GM21367 (cell line): Measurements from ENCODE around the gene CDH13.

ENCODE experiments used
- ATAC-seq: cut with Tn5 transposase; IDR thresholded peaks from one replicate; pipeline ENCODE4 v1.9.1; 2021; ENCODE audit not compliant: unreplicated experiment

Gene CDH13

DNA sequence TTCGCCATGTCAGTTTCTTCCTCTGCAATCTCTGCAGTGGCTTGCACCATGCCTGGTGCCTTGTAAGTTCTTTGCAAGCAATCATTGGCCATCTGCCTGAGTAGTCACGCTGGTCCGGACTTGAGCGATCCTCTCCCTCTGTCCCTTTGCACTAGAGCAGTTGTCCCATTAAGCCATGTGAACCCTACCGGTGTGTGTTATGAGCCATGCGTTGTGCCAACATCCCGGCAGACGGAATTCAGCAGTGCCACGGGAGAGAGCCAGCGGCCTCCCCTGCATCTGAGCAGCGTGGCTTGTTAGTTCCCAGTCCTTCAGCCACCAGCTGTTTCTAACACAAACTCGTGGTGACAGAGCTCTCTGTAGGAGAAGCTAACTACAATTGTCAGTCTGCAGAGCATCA is 905.9 kb downstream of the CDH13 start:
- ATAC-seq: no peak

- no peak for ATAC-seq
These were observed 906.4 kb downstream of the CDH13 start for GRCh38 chr16:83533193-83533592.

DNA sequence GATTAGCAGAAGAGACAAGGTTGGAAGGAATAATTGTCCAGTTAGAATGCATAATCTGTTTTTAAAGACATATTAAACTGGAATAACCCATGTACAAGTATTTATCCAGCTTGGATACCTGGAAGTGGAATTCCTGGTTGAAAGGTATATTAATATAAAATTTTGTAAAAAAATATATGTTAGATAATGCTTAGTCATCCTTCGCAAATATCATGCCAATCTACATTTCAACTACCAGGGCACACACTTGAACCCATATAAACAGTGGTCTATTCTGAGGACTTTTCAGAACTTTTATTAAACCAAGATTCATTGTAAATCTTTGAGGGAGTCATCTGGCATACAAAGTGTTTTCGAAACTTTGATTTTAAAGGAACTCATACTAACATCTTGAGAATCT is 911.9 kb downstream of the CDH13 start:
- no peak for ATAC-seq

DNA sequence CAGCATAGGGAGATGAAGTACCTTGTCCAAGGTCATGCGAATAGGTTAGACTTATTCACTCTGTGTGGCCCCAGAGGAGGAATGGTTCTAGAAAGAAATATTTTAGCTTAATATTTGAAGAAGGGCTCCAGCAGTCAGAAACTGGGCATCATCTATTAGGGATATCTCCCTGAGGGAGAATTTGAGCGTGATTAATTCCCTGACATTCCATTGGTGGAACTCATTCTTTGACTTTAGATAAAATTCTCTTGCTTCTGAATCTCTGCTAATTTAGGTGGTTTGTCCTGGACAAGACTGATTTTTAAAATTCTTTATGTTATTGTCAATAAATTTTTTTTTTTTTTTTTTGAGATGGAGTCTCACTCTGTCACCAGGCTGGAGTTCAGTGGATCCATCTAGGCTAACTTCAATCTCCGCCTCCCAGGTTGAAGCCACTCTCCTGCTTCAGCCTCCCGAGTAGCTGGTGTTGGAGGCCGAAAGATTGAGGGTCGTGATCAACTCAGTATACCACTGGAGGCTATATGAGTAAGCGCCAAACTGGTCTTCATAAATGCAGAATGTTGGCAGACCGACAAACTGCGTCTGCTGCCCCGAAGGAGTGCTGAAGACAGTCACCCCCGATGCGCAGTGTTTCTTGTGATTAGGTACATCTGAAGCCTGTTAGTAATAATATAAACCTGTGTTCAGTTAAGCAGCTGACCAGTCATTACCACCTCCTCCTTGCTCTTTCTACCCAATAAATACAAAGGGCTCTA is 913.1 kb downstream of the CDH13 start:
- no peak for ATAC-seq

- ATAC-seq: no peak
These were observed 914.5 kb downstream of the CDH13 start for GRCh38 chr16:83541231-83541630.

DNA sequence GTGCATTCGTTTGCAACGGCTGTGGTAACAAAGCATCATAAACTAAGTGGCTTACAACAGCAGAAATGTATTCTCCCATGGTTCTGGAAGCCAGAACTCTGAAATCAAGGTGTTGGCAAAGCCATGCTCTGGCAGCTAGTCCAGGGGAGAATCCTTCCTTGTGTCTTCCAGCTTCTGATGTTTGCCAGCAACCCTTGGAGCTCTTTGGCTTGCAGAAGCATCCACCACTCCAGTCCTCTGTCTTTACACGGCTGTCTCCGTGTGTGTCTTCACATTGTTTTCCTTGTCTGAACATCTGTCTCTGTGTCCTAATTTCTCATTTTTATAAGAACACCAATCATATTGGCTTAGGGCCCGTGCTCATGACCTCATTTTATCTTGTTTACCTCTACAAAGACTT is 915.7 kb downstream of the CDH13 start:
- ATAC-seq: no peak

DNA sequence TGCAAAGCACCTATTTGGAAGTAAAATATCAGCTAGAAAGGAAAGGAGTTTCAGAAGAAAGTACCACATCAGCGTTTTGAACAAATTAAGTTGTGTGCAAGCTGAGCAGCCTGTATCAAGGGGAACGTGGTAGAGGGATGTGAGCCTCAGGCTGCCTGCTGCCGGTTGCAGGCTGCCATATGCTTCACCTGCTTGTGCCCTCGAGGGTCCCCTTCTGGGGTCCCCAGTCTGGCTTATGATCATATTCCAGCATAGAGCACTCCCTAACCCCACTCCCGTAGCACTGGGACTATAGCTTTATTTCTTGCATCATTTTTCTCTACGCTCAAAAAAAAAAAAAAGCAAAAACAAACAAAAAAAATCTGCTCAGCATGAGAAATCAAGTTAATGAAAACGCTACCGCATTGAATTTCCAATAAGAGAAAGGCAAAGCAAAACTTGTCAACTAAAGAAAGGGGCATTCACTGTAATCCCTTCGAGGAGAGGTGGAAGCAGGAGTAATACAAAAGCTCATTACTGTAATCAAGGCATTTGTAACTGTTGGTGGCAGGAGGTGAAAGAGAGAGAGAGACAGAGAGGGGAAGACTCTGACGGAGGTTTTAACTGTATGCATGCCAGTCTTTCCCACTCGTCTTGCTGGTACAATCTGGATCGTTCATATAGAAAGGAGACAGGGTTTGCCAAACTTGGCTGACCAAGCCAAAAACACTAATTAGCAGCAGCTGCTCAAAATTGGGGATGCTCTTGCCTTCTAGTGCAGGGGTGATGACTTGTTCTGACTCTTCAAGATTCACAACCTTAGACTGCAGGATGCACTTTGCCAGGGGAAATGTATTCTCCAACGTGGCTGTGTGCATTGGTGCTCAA is 922.8 kb downstream of the CDH13 start:
- no peak for ATAC-seq

DNA sequence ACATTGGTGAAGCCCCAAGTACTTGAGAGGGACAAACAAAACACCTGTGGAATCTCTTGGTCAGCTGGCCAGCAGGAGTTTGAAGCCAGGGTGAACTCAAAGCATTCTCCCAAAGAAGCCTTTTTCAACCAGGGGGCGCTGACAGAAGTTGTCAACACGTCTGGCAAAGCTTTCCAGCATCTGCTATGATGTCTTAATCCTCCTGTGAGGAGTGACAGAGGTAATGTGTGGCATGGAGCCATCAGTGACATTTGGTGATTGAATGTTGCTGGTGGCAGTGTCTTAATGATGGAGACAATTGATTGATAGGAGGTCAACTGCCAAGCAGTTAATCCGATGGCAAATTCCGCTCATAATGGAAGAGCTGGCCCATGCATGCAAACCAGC is 923.4 kb downstream of the CDH13 start:
- ATAC-seq: no peak

- no peak for ATAC-seq
These were observed 925.5 kb downstream of the CDH13 start for GRCh38 chr16:83552228-83552627.

- ATAC-seq: no peak
These were observed 926.2 kb downstream of the CDH13 start for GRCh38 chr16:83552930-83553329.

- no peak for ATAC-seq
These were observed 927.3 kb downstream of the CDH13 start for GRCh38 chr16:83554096-83554495.

- ATAC-seq: no peak
These were observed 927.8 kb downstream of the CDH13 start for GRCh38 chr16:83554540-83554939.

DNA sequence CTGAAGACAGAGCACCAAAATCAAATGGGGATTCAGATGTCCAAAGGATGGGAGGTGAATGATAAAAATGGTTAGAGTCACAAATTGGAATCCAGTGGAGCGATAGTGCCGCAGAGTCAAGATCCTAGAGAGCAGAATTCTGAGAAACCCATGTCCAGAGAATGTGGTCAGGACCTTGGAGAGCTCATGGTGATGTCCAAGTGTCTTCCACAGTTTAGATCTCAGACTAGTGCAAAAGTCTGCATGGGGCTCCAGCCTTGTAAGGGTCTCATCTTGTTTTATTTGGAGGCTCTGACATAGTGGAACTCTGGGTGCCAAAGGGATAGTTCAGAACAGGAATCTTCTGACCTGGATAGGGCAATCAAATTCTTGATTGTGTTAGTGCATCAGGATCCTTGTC is 935.1 kb downstream of the CDH13 start:
- no peak for ATAC-seq

GRCh38 chr16:83568345-83568744 is 941.6 kb downstream of the CDH13 start:
- no peak for ATAC-seq

DNA sequence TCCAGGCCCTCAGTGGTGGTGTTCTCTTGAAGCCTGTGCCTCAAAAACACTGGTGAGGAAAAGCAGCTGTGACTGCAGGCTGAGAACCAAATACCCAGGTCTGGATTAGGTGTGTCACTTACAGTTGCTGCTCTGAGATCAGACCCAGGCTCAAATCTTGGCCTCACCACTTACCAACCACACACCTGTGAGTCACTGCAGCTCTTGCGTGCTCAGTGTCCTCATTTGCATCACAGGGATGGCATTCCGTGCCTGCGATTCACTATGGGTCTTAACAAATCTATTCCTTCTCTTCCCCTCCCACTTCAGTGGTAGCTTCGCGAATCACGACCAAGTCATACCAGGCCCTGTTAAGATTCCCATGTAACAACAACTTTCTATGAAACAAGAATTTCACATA is 947.6 kb downstream of the CDH13 start:
- no peak for ATAC-seq

DNA sequence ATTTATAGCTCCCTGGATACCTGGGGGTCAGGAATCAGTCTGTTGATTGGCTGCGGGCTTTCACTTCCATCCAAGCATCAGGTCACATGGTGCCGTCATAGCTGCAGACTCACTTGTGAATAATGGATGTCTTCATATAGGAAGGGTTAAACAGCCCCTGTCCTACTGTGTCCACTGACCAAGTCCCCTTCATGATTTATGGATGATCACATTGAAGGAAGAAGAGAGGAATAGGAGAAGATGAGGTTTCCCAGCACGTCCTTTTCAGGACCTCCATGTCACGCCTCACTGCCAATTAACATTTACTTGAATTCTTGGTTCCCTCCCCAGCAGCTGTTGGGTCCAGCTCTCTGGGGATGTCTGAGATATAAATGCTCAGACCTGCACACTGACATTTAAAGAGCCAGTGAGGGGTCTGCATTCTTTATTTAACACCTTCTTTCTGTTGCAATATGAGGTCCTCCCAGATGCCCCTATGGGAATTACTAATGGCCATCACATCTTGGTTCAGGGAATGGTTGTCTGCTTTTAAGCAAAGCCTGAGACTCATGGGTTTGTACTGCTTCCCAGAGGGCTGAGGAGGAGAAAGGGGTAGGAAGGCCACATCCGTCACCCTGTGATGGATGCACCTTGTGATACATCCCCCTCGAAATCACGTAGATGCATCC is 950.4 kb downstream of the CDH13 start:
- ATAC-seq: no peak

- ATAC-seq: no peak
These were observed 951.4 kb downstream of the CDH13 start for GRCh38 chr16:83578171-83578570.

GRCh38 chr16:83579027-83579426 is 952.3 kb downstream of the CDH13 start:
- no peak for ATAC-seq

DNA sequence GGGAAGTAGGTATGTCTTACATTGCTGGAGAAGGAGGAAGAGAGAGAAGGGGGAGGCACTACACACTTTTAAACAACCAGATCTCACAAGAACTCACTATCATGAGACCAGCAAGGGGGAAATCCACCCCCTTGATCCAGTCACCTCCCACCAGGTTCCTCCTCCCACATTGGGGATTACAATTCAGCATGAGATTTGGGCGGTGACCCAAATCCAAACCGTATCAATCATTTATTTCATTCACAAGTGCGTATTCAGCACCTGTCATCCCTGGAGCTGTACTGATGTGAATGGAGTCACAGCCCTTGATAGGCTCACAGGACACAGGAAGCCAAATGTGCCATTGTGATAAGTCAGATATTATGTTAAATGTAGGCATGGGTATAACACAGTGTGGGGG is 952.7 kb downstream of the CDH13 start:
- ATAC-seq: no peak

- no peak for ATAC-seq
These were observed 954.3 kb downstream of the CDH13 start for GRCh38 chr16:83581082-83581481.

GRCh38 chr16:83581994-83582747 is 955.4 kb downstream of the CDH13 start:
- no peak for ATAC-seq
